Prostate gland (tissue), 2 donors: ENCODE data around the gene PCK1. TPM values are rescaled to one million over a fixed set of nuclear protein-coding genes. Genes with fewer than 3 reads are reported as not detected.

Source experiments
- DNase-seq: peaks from one replicate; pipeline ENCODE4 v3.0.0-alpha.2; 2019; ENCODE audit warnings: low spot score
- H3K27ac ChIP-seq, 2 donors: fragments of 200-600 bp; sonication (generic); 2 replicates each; pipeline ENCODE4 v1.5.1; 2017 to 2019
- H3K27me3 ChIP-seq: fragments of 200-600 bp; sonication (generic); replicated peaks from 2 replicates; pipeline ENCODE4 v1.5.1; 2019; ENCODE audit not compliant: insufficient read depth
- H3K36me3 ChIP-seq, 2 donors: fragments of 200-600 bp; sonication (generic); 1 replicate in 1 of 2; 2 replicates in 1 of 2; pipeline versions ENCODE4 v1.5.1 to v1.8.1; 2017 to 2019
- H3K4me1 ChIP-seq: fragments of 200-600 bp; sonication (generic); replicated peaks from 2 replicates; pipeline ENCODE4 v1.5.1; 2019
- H3K4me3 ChIP-seq, 2 donors: fragments of 200-600 bp; sonication (generic); 2 replicates each; pipeline ENCODE4 v1.5.1; 2017 to 2019
- H3K9me3 ChIP-seq: fragments of 200-600 bp; sonication (generic); 2 replicates; pipeline ENCODE4 v1.5.1; 2017
- CTCF ChIP-seq, 4 experiments: fragments of 200-600 bp in 2 of 4; fragments of 450-650 bp in 2 of 4; sonication (generic) in 2 of 4; IDR thresholded peaks; 1 replicate in 3 of 4; 2 replicates in 1 of 4; pipeline ENCODE4 v1.5.1; 2016 to 2019; ENCODE audit warnings: antibody characterized with exemption in 4 of 4, mild to moderate bottlenecking in 2 of 4, moderate library complexity in 2 of 4
- POLR2A ChIP-seq: fragments of 450-650 bp; IDR thresholded peaks from one replicate; pipeline ENCODE4 v1.6.1; 2016; ENCODE audit warnings: antibody characterized with exemption, mild to moderate bottlenecking
- POLR2AphosphoS5 ChIP-seq: sonication (generic); formaldehyde crosslinking; IDR thresholded peaks from one replicate; pipeline ENCODE4 v1.6.1; 2017; ENCODE audit warnings: antibody characterized with exemption
- WGBS: methylation state at CpG from one replicate; pipeline ENCODE4 v1.1.5; 2018; 5-methylcytosine and 5-hydroxymethylcytosine counted together
- intact Hi-C: fragments of 100-400 bp; cut with DNase I; formaldehyde crosslinking; loops from one replicate; pipeline ENCODE4 v1.14.2; 2022
- total RNA-seq, 2 donors: library from RNA; depleted of rRNA; stranded (reverse); fragments of >200 nt; gene quantifications; one replicate each; pipeline ENCODE4 v1.1.0, GENCODE V29; 2016

Gene PCK1
- total RNA-seq, 2 donors from 2014 or later = 0.68 TPM; not detected in 1

- no peaks in the 10 kb centered on the region for H3K4me1 ChIP-seq
- TF ChIP-seq POLR2AphosphoS5 (no peak), CTCF (IDR thresholded peaks at IDR 0.05) (no peak), POLR2A (no peak)
- WGBS = 85% methylated on average over 5 of the region's 5 CpGs
Measured at GRCh38 chr20:57535297-57535696, 25.6 kb upstream of the PCK1 start.

GRCh38 chr20:57536120-57536708 is 24.7 kb upstream of the PCK1 start:
- no peak for TF ChIP-seq POLR2A
- no peak for TF ChIP-seq POLR2AphosphoS5
- no peak for TF ChIP-seq CTCF (IDR thresholded peaks at IDR 0.05)
- Histone ChIP-seq H3K4me1 (no peaks in the 10 kb centered on the region), H3K4me3 (no peak overlapping the region), H3K27me3 (no peaks in the 10 kb centered on the region), H3K36me3 (no peaks in the 10 kb centered on the region), H3K27ac (no peak overlapping the region), H3K9me3 (no peaks in the 10 kb centered on the region)
- no peak for DNase-seq
- intact Hi-C loops = no loop called here
- 69% methylated on average over 3 of the region's 3 CpGs for WGBS

More at GRCh38 chr20:57535297-57535696, 25.6 kb upstream of the PCK1 start:
- no peaks in the 10 kb centered on the region for H3K27me3 ChIP-seq
- H3K27ac ChIP-seq = no peak overlapping the region
- intact Hi-C loops = no loop called here
- no peak for DNase-seq
- H3K9me3 ChIP-seq = no peaks in the 10 kb centered on the region
- no peak overlapping the region for H3K4me3 ChIP-seq
- H3K36me3 ChIP-seq = no peaks in the 10 kb centered on the region

GRCh38 chr20:57536771-57537724 is 23.9 kb upstream of the PCK1 start:
- no peak for DNase-seq
- intact Hi-C loops = no loop called here
- H3K27me3 ChIP-seq = no peaks in the 10 kb centered on the region
- no peak overlapping the region for H3K27ac ChIP-seq
- H3K4me3 ChIP-seq = no peak overlapping the region
- no peak for TF ChIP-seq POLR2AphosphoS5
- no peak for TF ChIP-seq POLR2A
- no peak for TF ChIP-seq CTCF (IDR thresholded peaks at IDR 0.05)
- H3K9me3 ChIP-seq = no peaks in the 10 kb centered on the region
- H3K4me1 ChIP-seq = no peaks in the 10 kb centered on the region
- no peaks in the 10 kb centered on the region for H3K36me3 ChIP-seq
- WGBS = 90% methylated on average over 4 of the region's 4 CpGs

- Histone ChIP-seq H3K9me3 (no peaks in the 10 kb centered on the region), H3K27ac (no peak overlapping the region), H3K4me3 (no peak overlapping the region), H3K4me1 (no peaks in the 10 kb centered on the region), H3K27me3 (no peaks in the 10 kb centered on the region), H3K36me3 (no peaks in the 10 kb centered on the region)
- intact Hi-C loops = no loop called here
- DNase-seq = no peak
- TF ChIP-seq POLR2A (no peak), POLR2AphosphoS5 (no peak), CTCF (IDR thresholded peaks at IDR 0.05) (no peak)
- WGBS = 92% methylated on average over 2 of the region's 2 CpGs
Measured at GRCh38 chr20:57537822-57538221, 23.1 kb upstream of the PCK1 start.
